ENCODE results near the gene BCL11A.

DNA sequence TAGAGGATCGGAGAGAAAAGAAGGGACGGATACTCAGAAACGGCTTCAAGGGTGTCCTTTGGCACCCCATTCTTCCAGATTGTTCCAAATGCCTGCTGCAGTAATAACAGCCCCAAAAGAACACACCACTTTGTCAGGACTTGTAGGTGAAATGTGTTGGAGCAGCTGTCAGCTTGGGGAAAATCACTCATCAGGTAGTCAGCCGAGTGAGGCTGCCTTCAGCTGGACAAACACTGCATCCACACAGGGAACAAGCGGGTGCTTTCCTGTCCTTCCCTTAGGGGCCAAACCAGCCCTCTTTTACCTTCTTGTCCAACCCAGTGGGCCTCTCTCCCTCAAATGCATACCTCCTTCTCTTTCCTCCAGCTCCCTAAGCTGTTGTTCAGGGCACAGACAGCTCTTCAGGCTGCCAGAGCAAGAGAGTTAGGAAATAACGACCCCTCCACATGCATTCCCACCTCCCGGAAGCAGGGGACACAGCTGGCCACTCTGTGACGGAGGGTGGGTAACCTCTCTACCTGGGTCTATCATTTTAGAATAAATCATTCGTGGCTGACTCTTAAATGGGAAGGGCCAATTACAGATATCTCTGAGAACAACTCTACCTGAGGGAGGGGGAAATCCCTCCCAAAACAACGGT, 48.1 kb downstream of the BCL11A start:
- TF ChIP-seq POLR2A (IDR thresholded peaks at IDR 0.05) (no peak), CTCF (IDR thresholded peaks at IDR 0.05) (no peak)
